Endothelial cell of umbilical vein (primary cell): ENCODE data around the gene H2BW2. TPM values are rescaled to one million over a fixed set of nuclear protein-coding genes. Genes with fewer than 3 reads are reported as not detected.

Source experiments
- polyA plus RNA-seq, 4 experiments: library from polyadenylated mRNA; depleted of rRNA in 3 of 4; stranded (reverse) in 3 of 4; unstranded in 1 of 4; fragments of >200 nt; gene quantifications; 2 replicates each; pipeline versions ENCODE4 v1.2.1 to v1.2.3, GENCODE V29; 2011 to 2012; ENCODE audit warnings: missing spikeins in 1 of 4
- total RNA-seq: library from RNA; stranded (reverse); gene quantifications from 2 replicates; pipeline ENCODE4 v1.2.3, GENCODE V29; 2021

The H2BW2 gene
- total and polyA plus RNA-seq, 2 donors (not counting 3 experiments of a cell fraction or from before 2014, with no cell fraction given), result not detected

Other genes starting within 250 kb of the H2BW2 start
- 0.23 and 0.55 TPM in 2 replicates for gene RAB9B, start 207.7 kb upstream of the H2BW2 start, total RNA-seq
- gene RAB9B, start 207.7 kb upstream of the H2BW2 start, polyA plus RNA-seq, result 0.18 and 0.21 TPM in 2 replicates
- 15.1 and 18.9 TPM in 2 replicates for gene TMSB15B, start 77.3 kb upstream of the H2BW2 start, total RNA-seq
- gene TMSB15B, start 77.3 kb upstream of the H2BW2 start, polyA plus RNA-seq, result 12.1 and 14.5 TPM in 2 replicates
- gene H2BW1, start 26.2 kb upstream of the H2BW2 start, total RNA-seq, result not detected in 2 replicates
- gene H2BW1, start 26.2 kb upstream of the H2BW2 start, polyA plus RNA-seq, result not detected in 2 replicates
- gene TMSB15C, start 36.3 kb downstream of the H2BW2 start, total RNA-seq, result 6.9 and 7.0 TPM in 2 replicates
- gene TMSB15C, start 36.3 kb downstream of the H2BW2 start, polyA plus RNA-seq, result 2.5 and 3.1 TPM in 2 replicates
- 1.6 and 2.3 TPM in 2 replicates for gene ZCCHC18, start 72.6 kb downstream of the H2BW2 start, total RNA-seq
- gene ZCCHC18, start 72.6 kb downstream of the H2BW2 start, polyA plus RNA-seq, result 2.5 and 2.7 TPM in 2 replicates
- gene SLC25A53, start 117.1 kb downstream of the H2BW2 start, total RNA-seq, result 5.7 and 6.3 TPM in 2 replicates
- 3.0 and 4.6 TPM in 2 replicates for gene SLC25A53, start 117.1 kb downstream of the H2BW2 start, polyA plus RNA-seq
- 16.8 and 18.1 TPM in 2 replicates for gene FAM199X, start 126.5 kb downstream of the H2BW2 start, total RNA-seq
- gene FAM199X, start 126.5 kb downstream of the H2BW2 start, polyA plus RNA-seq, result 2.7 and 4.0 TPM in 2 replicates
- not detected in 2 replicates for gene ESX1, start 215.0 kb downstream of the H2BW2 start, total RNA-seq
- 0.05 TPM in 1 of 2 replicates, not detected in the other for gene ESX1, start 215.0 kb downstream of the H2BW2 start, polyA plus RNA-seq